GM19099 (cell line): ENCODE results near the gene SH3BP4.

Source experiments
- POLR2A ChIP-seq: IDR thresholded peaks from 3 replicates; pipeline ENCODE4 v1.6.1; 2011; ENCODE audit warnings: low read depth; ENCODE audit not compliant: insufficient read length; ENCODE audit errors: extremely low read depth

Gene SH3BP4

GRCh38 chr2:234981197-234982095, 29.6 kb downstream of the SH3BP4 start:
- no peak for TF ChIP-seq POLR2A

- TF ChIP-seq POLR2A = no peak
Observed at GRCh38 chr2:234982096-234982834, 30.4 kb downstream of the SH3BP4 start.

- TF ChIP-seq POLR2A = no peak
Observed at GRCh38 chr2:234983011-234983726, 31.4 kb downstream of the SH3BP4 start.

- no peak for TF ChIP-seq POLR2A
Observed at GRCh38 chr2:234985608-234986245, 33.9 kb downstream of the SH3BP4 start.

- TF ChIP-seq POLR2A = no peak
Observed at GRCh38 chr2:234986390-234986789, 34.6 kb downstream of the SH3BP4 start.

GRCh38 chr2:234986876-234987720, 35.3 kb downstream of the SH3BP4 start:
- TF ChIP-seq POLR2A = no peak

- no peak for TF ChIP-seq POLR2A
Observed at GRCh38 chr2:234987754-234988153, 35.9 kb downstream of the SH3BP4 start.

GRCh38 chr2:234988491-234988890, 36.7 kb downstream of the SH3BP4 start:
- no peak for TF ChIP-seq POLR2A

GRCh38 chr2:234989183-234989701, 37.4 kb downstream of the SH3BP4 start:
- no peak for TF ChIP-seq POLR2A

- TF ChIP-seq POLR2A = no peak
Observed at GRCh38 chr2:234990300-234990699, 38.5 kb downstream of the SH3BP4 start.

- no peak for TF ChIP-seq POLR2A
Observed at GRCh38 chr2:234991290-234991689, 39.5 kb downstream of the SH3BP4 start.

GRCh38 chr2:234991793-234992192, 40.0 kb downstream of the SH3BP4 start:
- TF ChIP-seq POLR2A = no peak

- TF ChIP-seq POLR2A = no peak
Observed at GRCh38 chr2:234992196-234992595, 40.4 kb downstream of the SH3BP4 start.

- TF ChIP-seq POLR2A = no peak
Observed at GRCh38 chr2:234992624-234993349, 41.0 kb downstream of the SH3BP4 start.

- no peak for TF ChIP-seq POLR2A
Observed at GRCh38 chr2:234993541-234993981, 41.7 kb downstream of the SH3BP4 start.
